Raji (cell line): ENCODE results near the gene ANK3.

Experiments
- POLR2A ChIP-seq: IDR thresholded peaks from 2 replicates; pipeline ENCODE4 v1.6.1; 2011; ENCODE audit warnings: low read depth, low read length, control low read depth; ENCODE audit not compliant: insufficient read depth

Gene ANK3

DNA sequence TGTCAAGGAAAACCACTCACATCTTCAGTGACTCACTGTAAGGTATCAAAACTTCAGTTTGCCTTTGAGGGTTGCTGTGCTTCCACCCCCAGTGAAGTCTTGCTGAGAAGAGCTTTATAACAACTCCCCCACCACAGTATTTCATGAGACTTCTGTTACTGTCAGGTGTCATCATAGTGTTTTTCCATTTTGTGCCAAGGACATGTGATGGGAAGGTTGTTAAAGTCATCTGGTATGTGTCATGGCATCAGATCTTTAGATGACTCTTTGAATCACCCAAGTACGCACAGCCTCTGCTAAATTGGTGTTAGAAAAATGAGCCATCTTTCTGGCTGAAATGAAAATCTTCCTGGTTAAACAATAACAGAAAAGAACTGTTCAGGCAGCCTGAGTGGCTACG lies 368.3 kb downstream of the ANK3 start:
- TF ChIP-seq POLR2A, result no peak

DNA sequence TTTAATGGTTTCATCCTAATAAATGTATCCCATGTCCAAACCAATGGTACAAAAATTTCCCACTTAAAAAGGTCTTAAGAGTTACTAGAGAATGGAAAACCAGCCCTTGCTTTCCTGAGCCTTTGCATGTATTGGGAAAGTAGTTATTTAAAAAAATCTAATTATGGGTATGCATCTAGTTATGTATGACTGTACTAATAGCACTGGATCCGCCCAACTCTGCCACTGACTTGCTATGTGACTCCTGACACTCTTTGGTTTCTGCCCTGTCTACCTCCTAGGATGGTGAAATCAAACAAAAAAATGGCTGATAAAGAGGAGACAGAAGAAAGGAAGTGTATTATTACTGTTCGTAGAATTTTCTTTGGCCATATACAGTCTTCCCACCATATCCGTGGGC lies 372.9 kb downstream of the ANK3 start:
- no peak for TF ChIP-seq POLR2A

DNA sequence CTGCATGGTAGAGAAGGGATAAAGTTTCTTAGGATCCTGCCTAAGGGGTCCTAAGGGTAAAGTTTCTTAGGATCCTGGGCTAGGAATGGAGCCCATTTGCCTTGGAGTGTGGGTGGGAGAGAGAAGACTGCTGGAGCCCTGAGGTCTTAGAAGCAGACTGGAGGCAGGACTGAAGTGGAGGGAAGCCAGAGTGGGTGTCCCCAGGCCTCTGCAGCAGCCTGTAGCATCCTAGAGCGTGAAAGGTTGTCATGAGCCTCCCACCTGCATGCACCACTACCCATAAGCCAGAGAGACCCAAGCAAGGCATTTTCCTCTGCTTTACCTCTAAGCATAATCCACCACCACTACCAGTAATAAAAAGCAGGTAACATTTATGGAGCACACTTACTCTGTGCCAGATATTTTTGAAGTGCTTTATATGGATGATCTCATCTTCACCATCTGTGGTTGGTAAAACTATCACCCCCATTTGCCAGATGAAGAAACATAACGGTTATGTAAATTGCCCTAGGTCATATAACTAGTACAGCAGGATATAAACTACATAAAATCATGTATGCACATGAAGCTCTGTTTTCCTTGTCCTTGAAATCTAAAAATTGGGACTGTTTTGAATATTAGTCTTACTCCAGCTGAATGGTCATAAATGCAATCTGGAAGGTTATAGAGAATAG lies 379.8 kb downstream of the ANK3 start:
- TF ChIP-seq POLR2A, result no peak

DNA sequence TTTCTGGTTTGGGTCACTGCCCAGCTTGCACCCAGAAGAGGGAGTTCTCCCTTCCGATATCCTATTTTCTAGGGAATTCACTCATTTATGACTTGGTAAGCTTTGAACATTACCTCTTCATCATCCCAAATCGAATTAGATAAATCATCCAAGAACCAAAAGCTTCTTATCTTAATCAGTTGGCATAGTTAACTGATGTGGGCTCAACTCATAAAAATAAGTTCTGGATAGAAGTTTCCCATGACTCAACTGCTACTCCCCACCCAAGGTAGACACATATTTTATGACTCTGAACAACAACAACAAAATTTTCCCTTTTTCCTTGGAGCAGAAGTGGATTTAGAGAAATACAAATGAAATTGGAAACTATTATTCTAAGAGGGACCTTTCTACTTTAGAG lies 380.4 kb downstream of the ANK3 start:
- TF ChIP-seq POLR2A, result no peak

DNA sequence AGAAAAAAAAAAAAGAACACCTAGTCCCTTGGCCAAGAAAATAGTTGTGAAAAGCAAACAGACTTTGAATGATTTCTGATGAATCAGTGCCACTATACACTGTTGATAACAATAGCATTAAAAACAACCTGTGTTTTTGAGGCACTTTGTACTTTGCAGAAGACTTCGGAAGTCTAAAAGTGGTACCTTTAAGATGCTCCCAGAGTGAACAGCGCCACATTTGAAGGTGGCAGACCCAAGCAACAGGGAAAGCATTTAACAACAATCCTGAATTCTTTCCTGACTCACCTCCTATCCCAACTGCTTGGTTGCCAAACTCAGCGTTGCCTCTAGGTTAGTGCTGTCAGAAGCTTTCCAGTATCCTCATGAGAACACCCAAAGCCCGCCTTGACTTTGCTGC lies 380.9 kb downstream of the ANK3 start:
- no peak for TF ChIP-seq POLR2A

DNA sequence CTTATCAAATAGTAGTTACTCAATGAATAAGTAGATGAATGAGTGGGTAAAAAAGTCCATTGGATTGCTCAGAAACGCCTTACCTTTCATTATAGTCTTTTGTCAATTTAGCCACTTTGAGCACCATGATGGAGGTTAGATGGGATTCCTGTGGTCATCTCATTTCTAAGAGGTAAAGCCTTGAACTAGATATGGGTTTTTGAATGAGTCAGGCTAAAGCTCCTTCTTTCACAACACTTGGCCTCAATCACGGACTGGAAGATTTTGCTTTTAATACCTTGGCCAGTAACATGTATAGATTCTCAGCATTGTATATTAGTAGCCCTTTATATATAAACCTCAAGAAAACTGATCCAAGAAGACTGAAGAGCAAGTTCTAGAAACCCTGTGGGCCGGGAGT lies 383.6 kb downstream of the ANK3 start:
- TF ChIP-seq POLR2A, result no peak

DNA sequence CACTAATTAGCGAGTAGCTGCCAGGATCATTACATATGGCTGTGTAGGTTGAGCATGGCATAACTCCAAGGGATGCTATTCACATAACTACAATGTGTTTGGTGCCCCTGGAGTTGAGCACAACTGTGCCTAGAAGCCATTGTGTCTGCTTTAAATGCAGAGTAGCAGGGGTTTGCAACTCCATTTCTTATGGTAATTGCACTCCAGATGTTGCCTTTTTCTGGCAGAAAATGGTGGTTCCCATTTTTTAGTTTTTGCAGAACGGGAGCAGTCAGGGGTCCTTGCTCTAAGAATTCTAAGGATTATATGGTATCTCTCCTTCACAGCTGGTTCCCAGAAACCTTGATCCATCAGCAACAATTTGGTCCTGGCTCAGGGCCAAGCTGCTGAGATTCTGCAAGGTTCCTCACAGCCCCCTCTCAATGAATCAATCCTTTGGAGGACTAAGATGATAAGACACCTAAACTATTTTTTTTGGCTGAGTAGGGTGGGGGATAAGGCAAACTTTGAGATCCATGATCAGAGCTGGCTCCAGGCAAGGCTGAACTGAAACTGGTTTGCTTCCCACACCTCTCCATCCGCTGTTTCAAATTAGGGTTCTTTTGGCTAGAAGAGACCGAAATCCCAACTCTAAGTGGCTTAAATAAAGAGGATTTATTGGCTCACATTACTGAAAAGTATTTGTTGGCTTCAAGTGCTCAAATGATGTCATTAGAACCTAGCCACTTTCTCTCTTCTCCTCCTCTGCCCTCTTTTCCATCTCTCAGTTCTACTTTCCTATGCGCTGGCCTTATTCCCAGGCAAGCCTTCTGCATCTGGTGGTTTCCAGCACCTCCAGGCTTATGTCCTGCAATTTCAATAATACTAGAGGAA lies 385.8 kb downstream of the ANK3 start:
- no peak for TF ChIP-seq POLR2A

DNA sequence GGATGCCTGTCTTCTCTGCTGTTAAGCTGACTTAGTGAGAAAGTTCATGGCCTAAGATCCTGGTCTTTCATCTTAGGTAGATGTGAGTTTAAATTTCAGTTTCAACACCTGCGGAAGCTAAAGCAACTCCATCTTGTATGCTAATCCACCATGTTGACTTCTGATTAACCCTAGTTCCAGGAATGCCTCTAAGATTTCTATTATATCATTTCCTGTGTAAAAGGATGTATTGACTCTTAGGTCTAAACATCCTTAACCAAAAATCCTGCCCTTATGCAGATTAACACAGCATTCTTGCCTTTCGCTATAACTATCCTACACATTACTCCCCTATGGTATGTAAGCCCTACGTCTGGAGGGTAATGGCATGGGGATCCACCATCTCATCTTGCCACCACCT lies 388.9 kb downstream of the ANK3 start:
- TF ChIP-seq POLR2A, result no peak

DNA sequence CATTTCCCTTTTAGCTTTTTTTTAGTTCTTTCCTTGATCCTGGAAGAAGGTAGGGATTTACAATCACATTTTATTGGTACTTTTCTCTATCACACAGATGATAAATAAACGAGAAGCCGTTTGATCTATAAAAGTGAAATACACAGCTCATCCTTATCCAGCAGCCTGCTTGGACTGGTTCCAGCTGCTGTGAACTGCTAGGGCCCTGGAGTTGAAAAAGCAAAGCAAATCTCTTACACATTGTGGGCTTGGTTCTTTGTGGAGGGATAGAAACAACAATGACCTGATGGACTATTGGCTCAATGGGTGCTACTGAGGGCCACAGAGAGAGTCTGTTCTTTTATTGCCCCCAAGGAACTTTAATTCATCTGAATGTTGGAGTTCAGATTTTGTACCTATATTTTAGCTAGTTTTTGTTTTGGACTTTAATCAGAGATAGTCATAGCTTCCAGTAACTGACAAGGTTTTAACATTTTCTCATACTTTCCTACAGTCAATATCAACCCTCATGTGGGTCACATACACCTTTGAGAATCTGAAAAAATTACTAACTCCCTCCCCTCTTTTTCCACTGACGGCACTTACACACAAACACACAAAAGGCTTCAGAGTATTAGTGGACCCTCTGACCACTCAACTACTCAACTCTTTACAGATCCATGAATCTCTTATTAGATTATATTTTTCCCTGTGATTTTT lies 391.7 kb downstream of the ANK3 start:
- no peak for TF ChIP-seq POLR2A

DNA sequence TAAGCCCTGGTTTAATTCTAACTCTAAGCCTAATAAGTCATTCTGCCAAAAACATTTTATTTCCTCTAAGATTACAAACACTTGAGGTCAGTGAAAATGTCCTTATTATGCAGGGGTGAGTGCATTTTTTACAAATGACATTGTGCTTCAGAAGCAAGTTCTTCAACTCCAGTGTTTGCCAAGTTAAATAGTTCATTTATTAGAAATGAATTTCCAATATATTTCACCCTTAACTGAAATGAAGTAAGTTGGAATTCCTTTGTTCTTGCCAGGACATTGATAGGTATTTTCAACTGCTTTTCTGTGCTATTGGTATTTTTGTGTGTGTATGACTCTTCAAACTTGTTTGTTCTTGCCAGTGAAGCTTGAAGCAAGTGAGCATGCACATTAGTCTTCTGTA lies 393.8 kb downstream of the ANK3 start:
- TF ChIP-seq POLR2A, result no peak

DNA sequence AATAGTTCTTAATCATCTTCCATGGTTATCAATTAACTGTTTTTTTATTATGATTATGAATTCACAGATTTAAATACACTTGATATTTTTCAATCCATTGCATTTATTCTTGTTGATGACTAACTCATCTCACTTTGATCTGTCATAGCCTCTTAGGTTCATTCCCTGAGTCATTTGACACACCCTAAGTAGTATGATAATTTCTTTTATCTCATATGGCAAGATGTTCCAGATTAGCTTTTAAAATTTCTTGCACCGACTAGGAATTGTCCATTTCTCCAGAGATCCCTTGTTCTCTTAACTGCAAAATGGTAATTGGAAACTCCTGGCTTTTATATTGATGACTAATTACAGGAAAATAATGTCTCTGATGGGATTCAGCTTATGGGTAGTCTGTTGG lies 395.7 kb downstream of the ANK3 start:
- TF ChIP-seq POLR2A, result no peak

DNA sequence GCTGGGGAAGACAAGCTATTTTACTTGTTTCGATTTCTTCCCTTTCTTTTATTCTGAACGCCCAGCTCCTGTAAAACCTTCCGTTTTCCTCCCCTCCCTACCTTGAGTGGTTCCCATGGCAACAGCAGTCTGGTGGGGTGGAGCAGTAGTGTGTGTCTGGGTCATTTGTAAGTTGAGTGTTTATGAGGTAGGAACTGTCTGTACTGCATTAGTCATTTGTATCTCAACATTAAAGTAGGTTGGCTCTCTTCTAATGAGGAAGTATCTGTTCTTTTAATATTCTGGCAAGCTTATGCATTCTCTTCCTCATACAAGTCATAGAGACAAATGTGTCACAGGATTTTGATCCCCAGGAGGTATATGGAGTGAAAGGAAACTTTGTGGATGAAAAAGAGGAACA lies 398.0 kb downstream of the ANK3 start:
- TF ChIP-seq POLR2A, result no peak

DNA sequence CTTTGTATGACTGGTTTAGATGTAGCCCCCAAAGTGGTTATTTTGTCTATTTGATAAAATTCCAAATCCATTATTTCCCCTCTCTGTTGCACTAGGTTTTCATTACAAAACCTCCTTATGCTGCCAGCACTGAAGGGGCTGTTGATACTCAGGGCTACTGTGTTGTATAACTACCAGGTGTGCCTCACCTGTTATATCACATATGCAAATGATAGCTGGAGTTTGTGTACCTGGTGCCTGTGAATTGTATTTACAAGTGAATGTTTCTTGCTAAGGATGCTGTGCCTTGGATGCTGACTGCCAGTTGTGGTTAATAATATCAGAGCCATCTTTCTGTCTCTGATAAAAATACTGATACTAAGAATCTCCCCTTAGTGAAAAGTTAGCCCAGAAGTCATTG lies 398.6 kb downstream of the ANK3 start:
- no peak for TF ChIP-seq POLR2A

DNA sequence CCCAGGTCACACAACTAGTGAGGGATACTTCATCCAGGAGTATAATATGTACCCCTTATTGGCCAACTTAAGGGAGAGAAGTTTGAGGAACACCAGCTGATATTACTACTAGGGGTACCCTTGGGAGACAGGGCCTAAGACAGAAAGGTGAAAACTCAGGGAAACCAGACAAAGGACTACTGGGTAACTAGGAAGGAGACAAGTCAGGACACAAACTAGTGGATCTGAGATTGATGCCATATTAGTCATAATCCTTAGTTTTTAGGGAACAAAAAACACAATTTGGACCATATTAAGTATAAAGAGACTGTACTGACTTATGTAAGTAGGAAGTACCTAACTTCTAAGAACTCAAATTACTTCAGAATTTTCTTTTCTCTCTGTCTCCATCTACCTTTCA lies 404.0 kb downstream of the ANK3 start:
- no peak for TF ChIP-seq POLR2A

DNA sequence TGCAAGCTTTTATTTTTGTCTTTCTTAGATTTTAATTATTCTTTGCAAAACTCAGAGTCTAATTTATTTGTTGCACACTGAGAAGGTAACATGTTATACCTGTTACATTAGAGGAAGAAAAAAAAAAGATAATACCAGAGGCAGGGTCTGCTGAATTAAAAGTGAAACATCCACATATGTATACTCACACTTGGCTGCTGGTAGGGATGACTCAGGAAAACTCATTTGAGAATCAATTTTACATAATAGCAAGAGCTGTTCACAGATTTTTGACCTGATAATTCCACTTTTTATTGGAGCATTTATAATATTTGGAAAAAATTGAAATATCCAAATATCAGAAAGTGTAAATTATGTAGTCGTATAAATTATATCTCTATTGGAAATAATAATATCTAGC lies 405.3 kb downstream of the ANK3 start:
- no peak for TF ChIP-seq POLR2A

DNA sequence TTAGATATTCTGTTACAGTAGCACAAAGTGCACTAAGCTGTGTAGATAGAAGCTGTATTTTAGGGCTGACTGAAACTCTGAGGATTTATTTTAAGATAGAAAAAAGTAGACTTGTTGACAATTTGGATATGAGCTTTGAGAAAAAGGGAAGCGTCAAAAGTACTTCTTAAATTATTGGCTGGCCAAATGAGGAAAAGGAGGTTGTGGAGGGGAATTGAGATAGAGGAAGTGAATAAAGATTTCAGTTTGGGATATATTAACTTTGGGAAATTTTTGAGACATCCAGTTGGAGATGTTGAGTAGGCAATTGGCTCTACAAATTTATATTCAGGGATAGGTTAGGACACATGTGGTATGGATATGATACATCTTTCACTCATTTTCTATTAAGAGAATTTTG lies 409.3 kb downstream of the ANK3 start:
- TF ChIP-seq POLR2A, result no peak

DNA sequence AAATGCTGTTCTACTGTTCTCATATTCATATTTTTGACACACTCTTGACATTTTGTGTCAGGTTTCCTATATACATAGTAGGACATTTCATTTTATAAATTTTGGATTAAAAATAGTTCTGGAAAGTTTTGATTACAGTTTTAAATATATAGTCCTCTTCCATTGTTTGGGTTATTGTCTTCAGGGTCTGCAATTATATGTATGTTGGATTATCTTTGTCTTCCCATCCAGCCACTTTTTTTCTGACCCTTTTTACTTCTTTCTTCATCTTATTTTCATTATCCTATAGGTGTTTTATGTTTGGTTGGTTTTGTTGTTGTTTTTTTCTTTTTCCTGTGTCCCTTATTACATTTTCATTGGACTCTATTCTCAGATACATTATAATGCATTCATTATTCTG lies 412.2 kb downstream of the ANK3 start:
- TF ChIP-seq POLR2A, result no peak

DNA sequence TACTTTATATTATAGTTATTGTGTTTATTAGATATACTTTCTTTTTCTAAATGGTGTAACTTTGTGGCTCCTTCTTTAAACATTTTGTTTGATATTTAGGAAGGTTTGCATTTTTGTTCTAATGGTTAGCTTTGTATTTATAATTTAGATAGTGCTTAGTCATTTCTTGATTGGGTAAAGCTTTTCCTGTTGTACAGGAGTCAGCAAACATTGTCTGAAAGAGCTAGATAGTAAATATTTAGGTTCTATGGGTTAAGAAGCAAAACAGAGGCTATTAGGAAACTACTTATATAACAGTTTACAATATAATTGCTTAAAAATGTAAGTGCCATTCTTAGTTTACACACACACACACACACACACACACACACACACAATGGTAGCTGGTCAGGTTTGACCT lies 412.8 kb downstream of the ANK3 start:
- no peak for TF ChIP-seq POLR2A
